Stimulated activated CD4-positive, alpha-beta T cell treated with anti-CD3 and anti-CD28 coated beads, Interleukin-2, amount 100 ng/mL, for 24 hours (primary cell): Measurements from ENCODE around the gene HIBADH.

Experiments
- DNase-seq, 2 donors: peaks; one replicate each; pipeline ENCODE4 v3.0.0-alpha.2; 2020

Gene HIBADH

GRCh38 chr7:27634671-27635493, 27.8 kb downstream of the HIBADH start:
- no peak for DNase-seq

GRCh38 chr7:27633062-27633461, 29.6 kb downstream of the HIBADH start:
- no peak for DNase-seq

GRCh38 chr7:27631391-27631790, 31.3 kb downstream of the HIBADH start:
- no peak for DNase-seq

- no peak for DNase-seq
These were observed 35.5 kb downstream of the HIBADH start for GRCh38 chr7:27627146-27627545.

- no peak for DNase-seq
These were observed 43.2 kb downstream of the HIBADH start for GRCh38 chr7:27619492-27619891.

GRCh38 chr7:27617651-27618381, 44.9 kb downstream of the HIBADH start:
- no peak for DNase-seq

- DNase-seq, result no peak
These were observed 45.7 kb downstream of the HIBADH start for GRCh38 chr7:27616914-27617548.

GRCh38 chr7:27616186-27616491, 46.5 kb downstream of the HIBADH start:
- DNase-seq, result no peak

- no peak for DNase-seq
These were observed 47.1 kb downstream of the HIBADH start for GRCh38 chr7:27615420-27616185.

GRCh38 chr7:27614095-27614494, 48.6 kb downstream of the HIBADH start:
- DNase-seq, result no peak

- DNase-seq, result no peak
These were observed 51.6 kb downstream of the HIBADH start for GRCh38 chr7:27611059-27611458.

GRCh38 chr7:27608776-27609495, 53.7 kb downstream of the HIBADH start:
- no peak for DNase-seq

GRCh38 chr7:27607210-27607606, 55.5 kb downstream of the HIBADH start:
- no peak for DNase-seq

- no peak for DNase-seq
These were observed 56.1 kb downstream of the HIBADH start for GRCh38 chr7:27606270-27607209.

- DNase-seq, result no peak
These were observed 56.9 kb downstream of the HIBADH start for GRCh38 chr7:27605689-27606269.

GRCh38 chr7:27605283-27605682, 57.4 kb downstream of the HIBADH start:
- no peak for DNase-seq

GRCh38 chr7:27603813-27604212, 58.9 kb downstream of the HIBADH start:
- DNase-seq, result no peak

GRCh38 chr7:27602766-27603165, 59.9 kb downstream of the HIBADH start:
- DNase-seq, result no peak

- DNase-seq, result no peak
These were observed 61.5 kb downstream of the HIBADH start for GRCh38 chr7:27601217-27601616.

GRCh38 chr7:27600247-27600646, 62.4 kb downstream of the HIBADH start:
- DNase-seq, result no peak

- no peak for DNase-seq
These were observed 67.7 kb downstream of the HIBADH start for GRCh38 chr7:27595009-27595408.
